GM06990 (cell line): Measurements from ENCODE around the gene CUX1.

Source experiments
- DNase-seq: peaks from one replicate; pipeline ENCODE4 v3.0.0-alpha.2; 2011; ENCODE audit not compliant: insufficient read length; ENCODE audit errors: extremely low read depth
- H3K27me3 ChIP-seq: replicated peaks from 2 replicates; pipeline ENCODE4 v1.6.0; 2011; ENCODE audit warnings: low read length; ENCODE audit not compliant: control insufficient read depth, insufficient read depth
- H3K36me3 ChIP-seq: 2 replicates; pipeline ENCODE4 v1.5.1; 2011; ENCODE audit warnings: low read length; ENCODE audit not compliant: control insufficient read depth, insufficient read depth
- H3K4me3 ChIP-seq: replicated peaks from 2 replicates; pipeline ENCODE4 v1.5.1; 2011; ENCODE audit warnings: low read depth, mild to moderate bottlenecking, control low read depth, low read length
- CTCF ChIP-seq: IDR thresholded peaks from 2 replicates; pipeline ENCODE4 v1.5.1; 2011; ENCODE audit warnings: low read length, control low read depth, mild to moderate bottlenecking, inconsistent platforms; ENCODE audit not compliant: insufficient read depth, poor library complexity, severe bottlenecking

The CUX1 gene

DNA sequence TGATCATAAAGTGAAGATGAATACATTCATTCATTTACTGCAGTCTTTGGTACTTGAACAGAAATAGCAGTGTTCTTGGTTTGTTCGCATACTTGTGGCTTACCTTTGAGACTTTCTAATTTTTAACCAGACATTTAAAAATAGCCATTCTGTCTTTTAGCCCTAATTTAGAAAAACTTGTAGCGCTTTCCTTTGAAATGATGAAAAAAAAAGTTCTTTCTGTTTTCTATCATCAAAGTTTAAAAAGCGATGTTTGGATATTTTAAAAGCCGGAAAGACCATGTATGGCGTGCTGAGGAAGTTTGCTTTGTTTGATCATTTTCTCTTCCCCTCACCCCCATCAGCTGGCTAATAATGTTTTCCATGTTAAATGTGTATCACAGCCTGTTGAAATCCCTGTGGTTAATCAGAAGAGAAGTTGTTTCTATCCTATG lies 116.3 kb downstream of the CUX1 start:
- DNase-seq = peak; percentile 68
- no peaks in the 10 kb centered on the region for H3K27me3 ChIP-seq
- no peak overlapping the region for H3K4me3 ChIP-seq
- no peaks in the 10 kb centered on the region for H3K36me3 ChIP-seq
- TF ChIP-seq CTCF = no peak

- Histone ChIP-seq H3K4me3 (no peak overlapping the region), H3K27me3 (no peaks in the 10 kb centered on the region), H3K36me3 (no peaks in the 10 kb centered on the region)
- no peak for TF ChIP-seq CTCF
- DNase-seq = no peak
Observed at GRCh38 chr7:101934618-101935017, 117.2 kb downstream of the CUX1 start.

DNA sequence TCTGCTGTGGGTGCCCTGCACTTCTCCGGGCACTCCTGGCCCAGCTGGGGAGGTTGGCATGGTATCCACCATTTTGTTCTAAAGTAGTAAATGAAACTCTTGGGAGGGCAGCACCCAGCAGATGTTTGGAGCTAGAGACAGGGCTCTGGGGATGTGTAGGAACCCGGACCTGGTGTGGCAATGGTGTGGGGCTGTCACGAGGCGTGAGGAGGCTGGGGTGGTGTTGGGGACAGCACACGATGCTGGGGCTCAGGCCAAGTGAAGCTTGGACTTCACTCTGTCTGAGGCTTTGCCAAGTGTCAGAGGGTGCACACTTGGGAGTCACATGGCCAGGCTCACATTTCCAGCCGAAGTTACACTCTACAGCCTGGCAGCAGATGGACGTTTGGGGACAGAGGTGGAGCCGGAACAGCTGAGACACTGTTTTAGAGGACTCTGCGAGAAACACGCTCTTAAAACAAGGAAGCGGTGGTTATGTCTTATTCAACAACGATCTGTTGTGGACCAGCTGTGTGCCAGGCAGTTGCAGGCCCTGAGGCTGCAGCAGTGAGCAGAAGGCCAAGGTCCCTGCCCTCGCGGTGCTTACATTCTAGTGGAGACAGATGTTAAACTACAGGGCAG lies 118.2 kb downstream of the CUX1 start:
- Histone ChIP-seq H3K36me3 (no peaks in the 10 kb centered on the region), H3K27me3 (no peaks in the 10 kb centered on the region), H3K4me3 (no peak overlapping the region)
- TF ChIP-seq CTCF = no peak
- DNase-seq = no peak

- DNase-seq = no peak
- Histone ChIP-seq H3K27me3 (no peaks in the 10 kb centered on the region), H3K4me3 (no peak overlapping the region), H3K36me3 (no peaks in the 10 kb centered on the region)
- TF ChIP-seq CTCF = no peak
Observed at GRCh38 chr7:101936223-101936610, 118.8 kb downstream of the CUX1 start.

- no peaks in the 10 kb centered on the region for H3K27me3 ChIP-seq
- TF ChIP-seq CTCF = no peak
- no peaks in the 10 kb centered on the region for H3K36me3 ChIP-seq
- no peak overlapping the region for H3K4me3 ChIP-seq
- DNase-seq = no peak
Observed at GRCh38 chr7:101936611-101937231, 119.3 kb downstream of the CUX1 start.
